Neural cell (in vitro differentiated cells): ENCODE measurements around the gene KSR2. TPM values are rescaled to one million over a fixed set of nuclear protein-coding genes. Genes with fewer than 3 reads are reported as not detected.

Experiments
- H2AFZ ChIP-seq: fragments of 200-600, 300-800 bp; sonication (generic), shearing (Covaris generic); 2 replicates; pipeline ENCODE4 v1.6.0; 2014; ENCODE audit warnings: low read depth, mild to moderate bottlenecking, antibody characterized with exemption, low read length, moderate library complexity
- H3F3A ChIP-seq: fragments of 200-600 bp; shearing (Covaris generic); 2 replicates; pipeline ENCODE4 v1.6.1; 2016; ENCODE audit warnings: mild to moderate bottlenecking, moderate library complexity, mixed read lengths, antibody characterized with exemption, low read length; ENCODE audit not compliant: insufficient read depth, poor library complexity, severe bottlenecking
- H3K27ac ChIP-seq: fragments of 200-600, 300-800 bp; sonication (generic), shearing (Covaris generic); 2 replicates; pipeline ENCODE4 v1.5.1; 2014; ENCODE audit warnings: mild to moderate bottlenecking, low read length, moderate library complexity
- H3K27me3 ChIP-seq: fragments of 300-800, 200-600 bp; sonication (generic), shearing (Covaris generic); 2 replicates; pipeline ENCODE4 v1.6.0; 2014; ENCODE audit warnings: mild to moderate bottlenecking, low read depth, low read length, moderate library complexity; ENCODE audit not compliant: insufficient read depth
- H3K36me3 ChIP-seq: fragments of 300-800, 200-600 bp; sonication (generic), shearing (Covaris generic); 2 replicates; pipeline ENCODE4 v1.5.1; 2014; ENCODE audit warnings: mild to moderate bottlenecking, antibody characterized with exemption, low read length, moderate library complexity; ENCODE audit not compliant: insufficient read depth
- H3K4me2 ChIP-seq: fragments of 300-800, 200-600 bp; sonication (generic), shearing (Covaris generic); 2 replicates; pipeline ENCODE4 v1.6.0; 2014; ENCODE audit warnings: mild to moderate bottlenecking, low read length
- H3K4me3 ChIP-seq: fragments of 300-800, 200-600 bp; sonication (generic), shearing (Covaris generic); 2 replicates; pipeline ENCODE4 v1.5.1; 2014; ENCODE audit warnings: mild to moderate bottlenecking, low read length, moderate library complexity
- H3K79me2 ChIP-seq: fragments of 200-600 bp; shearing (Covaris generic); replicated peaks from 2 replicates; pipeline ENCODE4 v1.6.0; 2014; ENCODE audit warnings: mild to moderate bottlenecking, low read length, moderate library complexity; ENCODE audit not compliant: insufficient read depth
- H3K9ac ChIP-seq: fragments of 300-800, 200-600 bp; sonication (generic), shearing (Covaris generic); 2 replicates; pipeline ENCODE4 v1.6.1; 2016; ENCODE audit warnings: mild to moderate bottlenecking, low read length, mixed read lengths
- H3K9me2 ChIP-seq: fragments of 200-600 bp; shearing (Covaris generic); 2 replicates; pipeline ENCODE4 v1.6.1; 2016; ENCODE audit warnings: mild to moderate bottlenecking, low read length, mixed read lengths; ENCODE audit not compliant: insufficient read depth
- H3K9me3 ChIP-seq: fragments of 200-600, 300-800 bp; sonication (generic), shearing (Covaris generic); 2 replicates; pipeline ENCODE4 v1.6.1; 2016; ENCODE audit warnings: mild to moderate bottlenecking, mixed run types, low read length, moderate library complexity, mixed read lengths
- H4K20me1 ChIP-seq: fragments of 200-600 bp; shearing (Covaris generic); 2 replicates; pipeline ENCODE4 v1.6.1; 2016; ENCODE audit warnings: mild to moderate bottlenecking, mixed run types; ENCODE audit not compliant: insufficient read depth
- EP300 ChIP-seq: fragments of 450-650 bp; conservative IDR thresholded peaks from 2 replicates; pipeline ENCODE4 v1.6.1; 2014; ENCODE audit warnings: antibody characterized with exemption, mild to moderate bottlenecking, moderate library complexity; ENCODE audit not compliant: poor library complexity, severe bottlenecking
- EZH2 ChIP-seq: fragments of 200-600, 300-800 bp; shearing (Covaris generic), sonication (generic); IDR thresholded peaks from 2 replicates; pipeline ENCODE4 v1.6.1; 2014; ENCODE audit warnings: antibody characterized with exemption, low read length, borderline replicate concordance, mild to moderate bottlenecking; ENCODE audit not compliant: insufficient read depth, poor library complexity, severe bottlenecking
- MXI1 ChIP-seq: fragments of 450-650 bp; conservative IDR thresholded peaks from 2 replicates; pipeline ENCODE4 v1.6.1; 2014; ENCODE audit warnings: antibody characterized with exemption, mild to moderate bottlenecking; ENCODE audit not compliant: poor library complexity, severe bottlenecking
- POLR2AphosphoS5 ChIP-seq: IDR thresholded peaks from 2 replicates; pipeline ENCODE4 v1.6.1; 2012
- RAD21 ChIP-seq: fragments of 450-650 bp; conservative IDR thresholded peaks from 2 replicates; pipeline ENCODE4 v1.6.1; 2014; ENCODE audit warnings: antibody characterized with exemption, mild to moderate bottlenecking, moderate library complexity
- REST ChIP-seq: IDR thresholded peaks from 2 replicates; pipeline ENCODE4 v1.6.1; 2012; ENCODE audit warnings: borderline replicate concordance
- SMC3 ChIP-seq: fragments of 450-650 bp; conservative IDR thresholded peaks from 2 replicates; pipeline ENCODE4 v1.6.1; 2014; ENCODE audit warnings: antibody characterized with exemption, mild to moderate bottlenecking, moderate library complexity; ENCODE audit not compliant: poor library complexity
- TAF1 ChIP-seq: IDR thresholded peaks from 2 replicates; pipeline ENCODE4 v1.6.1; 2012; ENCODE audit warnings: low read depth
- polyA plus RNA-seq: library from polyadenylated mRNA; depleted of rRNA; stranded (reverse); fragments of >200 nt; gene quantifications from 2 replicates; pipeline ENCODE4 v1.2.3, GENCODE V29; 2014
- TF ChIP-seq, protein P1 (sequence below): fragments of 450-650 bp; IDR thresholded peaks from 2 replicates; pipeline ENCODE4 v1.5.1; 2014; ENCODE audit warnings: antibody characterized with exemption, mild to moderate bottlenecking, moderate library complexity; ENCODE audit not compliant: poor library complexity, severe bottlenecking

The KSR2 gene
- polyA plus RNA-seq, 1 donor from 2014 or later, result 3.0 TPM

DNA sequence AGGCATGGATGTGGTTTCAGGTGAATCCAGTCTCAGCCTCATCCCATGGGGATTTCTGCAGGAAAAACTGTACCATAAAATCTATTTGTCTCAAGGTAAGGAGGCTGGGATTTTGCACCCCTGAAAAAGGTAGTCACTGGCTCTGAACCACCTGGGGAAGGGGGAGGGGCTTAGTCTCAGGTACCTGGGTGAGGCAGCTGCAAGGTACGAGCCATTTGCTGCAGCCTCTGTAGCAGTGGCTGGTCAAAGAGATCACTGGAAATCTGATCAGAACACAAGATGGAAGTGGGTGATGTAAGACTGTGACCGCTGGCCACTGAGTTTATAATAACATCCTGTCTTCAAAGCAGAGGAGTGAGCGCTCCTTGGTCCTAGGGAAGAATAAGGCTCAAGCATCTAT lies 397.5 kb downstream of the KSR2 start:
- H3K79me2 ChIP-seq, result no peaks in the 10 kb centered on the region
- no peaks in the 10 kb centered on the region for H3K9me3 ChIP-seq
- no peaks in the 10 kb centered on the region for H3K9me2 ChIP-seq
- no peak overlapping the region for H3K4me3 ChIP-seq
- H2AFZ ChIP-seq, result no peak overlapping the region
- TF ChIP-seq POLR2AphosphoS5 (no peak), RAD21 (no peak), EP300 (no peak), SMC3 (no peak), TAF1 (no peak), MXI1 (no peak), EZH2 (no peak), REST (no peak)
- TF ChIP-seq, protein P1, sequence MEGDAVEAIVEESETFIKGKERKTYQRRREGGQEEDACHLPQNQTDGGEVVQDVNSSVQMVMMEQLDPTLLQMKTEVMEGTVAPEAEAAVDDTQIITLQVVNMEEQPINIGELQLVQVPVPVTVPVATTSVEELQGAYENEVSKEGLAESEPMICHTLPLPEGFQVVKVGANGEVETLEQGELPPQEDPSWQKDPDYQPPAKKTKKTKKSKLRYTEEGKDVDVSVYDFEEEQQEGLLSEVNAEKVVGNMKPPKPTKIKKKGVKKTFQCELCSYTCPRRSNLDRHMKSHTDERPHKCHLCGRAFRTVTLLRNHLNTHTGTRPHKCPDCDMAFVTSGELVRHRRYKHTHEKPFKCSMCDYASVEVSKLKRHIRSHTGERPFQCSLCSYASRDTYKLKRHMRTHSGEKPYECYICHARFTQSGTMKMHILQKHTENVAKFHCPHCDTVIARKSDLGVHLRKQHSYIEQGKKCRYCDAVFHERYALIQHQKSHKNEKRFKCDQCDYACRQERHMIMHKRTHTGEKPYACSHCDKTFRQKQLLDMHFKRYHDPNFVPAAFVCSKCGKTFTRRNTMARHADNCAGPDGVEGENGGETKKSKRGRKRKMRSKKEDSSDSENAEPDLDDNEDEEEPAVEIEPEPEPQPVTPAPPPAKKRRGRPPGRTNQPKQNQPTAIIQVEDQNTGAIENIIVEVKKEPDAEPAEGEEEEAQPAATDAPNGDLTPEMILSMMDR, result no peak
- H4K20me1 ChIP-seq, result no peaks in the 10 kb centered on the region
- no peak overlapping the region for H3K4me2 ChIP-seq
- no peaks in the 10 kb centered on the region for H3K36me3 ChIP-seq
- no peaks in the 10 kb centered on the region for H3K27me3 ChIP-seq
- H3K9ac ChIP-seq, result no peak overlapping the region
- no peak overlapping the region for H3K27ac ChIP-seq
- H3F3A ChIP-seq, result no peaks in the 10 kb centered on the region

DNA sequence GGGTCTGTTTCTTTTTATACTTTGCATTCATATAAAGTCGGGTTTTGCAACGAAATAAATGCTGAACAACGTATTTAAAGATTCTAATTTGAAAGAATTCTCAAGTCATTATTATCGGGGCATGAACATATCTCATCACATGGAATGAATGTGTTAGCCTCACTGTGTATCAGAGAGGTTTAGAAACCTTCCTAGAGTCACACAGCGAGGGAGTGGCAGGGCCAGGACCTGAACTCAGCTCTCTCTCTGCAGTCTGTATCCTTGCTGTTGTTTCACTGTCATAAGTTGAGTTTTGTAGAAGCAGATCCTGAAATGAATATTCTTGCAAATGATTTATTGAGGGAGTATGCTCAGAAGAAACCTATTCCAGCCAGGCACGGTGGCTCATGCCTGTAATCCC lies 398.2 kb downstream of the KSR2 start:
- no peaks in the 10 kb centered on the region for H3F3A ChIP-seq
- no peaks in the 10 kb centered on the region for H3K9me3 ChIP-seq
- no peaks in the 10 kb centered on the region for H3K79me2 ChIP-seq
- no peaks in the 10 kb centered on the region for H3K27me3 ChIP-seq
- TF ChIP-seq, protein P1, result no peak
- no peak for TF ChIP-seq SMC3
- TF ChIP-seq POLR2AphosphoS5, result no peak
- no peak for TF ChIP-seq MXI1
- no peak for TF ChIP-seq REST
- TF ChIP-seq EZH2, result no peak
- no peak for TF ChIP-seq EP300
- no peak for TF ChIP-seq RAD21
- TF ChIP-seq TAF1, result no peak
- H3K27ac ChIP-seq, result no peak overlapping the region
- no peaks in the 10 kb centered on the region for H4K20me1 ChIP-seq
- H3K4me3 ChIP-seq, result no peak overlapping the region
- H3K4me2 ChIP-seq, result no peak overlapping the region
- H3K9me2 ChIP-seq, result no peaks in the 10 kb centered on the region
- H3K9ac ChIP-seq, result no peak overlapping the region
- no peaks in the 10 kb centered on the region for H3K36me3 ChIP-seq
- no peak overlapping the region for H2AFZ ChIP-seq
